ENCODE measurements around the gene FAF2.
"Not testable (repeated sequence)": the region's sequence is repeated elsewhere in the genome, so short reads cannot be mapped to it uniquely, and the experiment has no call there.

The FAF2 gene
- 65.9 to 109 (median 85.9) reads per million in 18 experiments for total RNA-seq

DNA sequence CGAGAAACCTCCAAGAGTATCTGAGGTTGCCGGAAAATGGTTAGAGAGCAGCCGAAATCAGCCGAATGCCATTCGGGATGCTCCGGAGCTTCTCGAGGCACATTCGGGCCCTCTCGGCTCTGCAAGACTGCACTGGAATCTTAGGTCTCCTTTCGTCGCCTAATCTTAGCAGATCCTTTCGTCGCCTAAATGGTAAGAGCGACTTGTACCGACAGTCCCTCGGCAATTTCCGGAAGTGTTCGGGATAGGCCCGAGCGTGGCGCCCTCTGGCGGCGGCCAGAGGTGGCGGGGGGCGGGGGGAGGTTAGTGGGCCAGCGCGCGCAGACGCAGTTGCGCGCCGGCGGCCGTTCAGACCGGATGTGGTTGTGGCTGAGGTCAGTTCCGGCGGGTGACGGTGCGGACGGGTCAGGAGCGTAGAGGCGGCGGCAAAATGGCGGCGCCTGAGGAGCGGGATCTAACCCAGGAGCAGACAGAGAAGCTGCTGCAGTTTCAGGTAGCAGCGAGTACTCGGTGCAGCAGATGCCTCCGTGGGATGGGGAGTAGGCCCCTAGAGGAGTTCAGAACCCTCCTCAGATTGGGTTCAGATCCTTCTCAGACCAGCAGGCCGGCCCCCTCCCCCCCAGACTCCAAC is at the start of gene FAF2:
Gene FAF2 (plus strand): TSS at position 408 of the 631 bp plus-strand sequence. CDS start 23 bp downstream, at position 431.
- peak; percentile 96 to 98 for DNase-seq

DNA sequence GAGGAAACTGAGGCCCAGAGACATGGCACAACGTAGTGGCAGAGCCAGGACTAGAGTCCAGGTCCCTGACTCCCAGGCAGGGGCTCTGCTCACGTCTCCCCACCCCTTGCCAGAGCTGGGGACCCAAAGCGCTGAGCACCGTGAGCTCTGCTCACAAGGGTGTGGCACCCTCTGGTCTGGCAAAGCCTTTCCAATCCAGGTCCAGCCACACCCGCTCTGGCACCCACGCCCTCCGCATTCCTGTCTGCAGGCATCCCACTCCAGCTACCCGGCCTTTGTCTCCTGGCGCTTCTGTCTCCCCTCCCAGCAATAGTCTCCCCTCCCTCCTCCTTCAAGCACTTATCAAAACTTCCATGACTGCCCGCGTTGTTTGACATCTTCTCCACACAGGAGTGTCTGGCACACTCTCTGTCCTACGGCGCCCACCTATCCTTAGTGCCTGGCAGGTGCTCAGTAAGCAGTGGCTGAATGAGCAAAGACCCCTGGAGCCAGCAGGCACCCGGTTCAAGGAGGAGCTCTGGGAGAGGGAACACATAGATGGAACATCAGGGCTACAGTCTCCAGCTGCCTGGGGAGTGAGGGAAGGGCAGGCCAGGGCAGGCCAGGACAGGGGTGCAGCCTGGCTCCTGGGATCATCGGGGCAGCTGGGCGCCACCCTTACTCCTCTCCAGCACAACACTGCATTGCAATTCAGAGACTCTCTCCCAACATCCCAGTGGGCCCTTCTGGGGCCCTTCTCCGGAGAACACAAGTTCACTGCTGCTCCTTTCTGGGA is 47.6 kb upstream of the FAF2 start:
- DNase-seq, result no peak

- DNase-seq, result no peak
These were observed 46.6 kb upstream of the FAF2 start for GRCh38 chr5:176401281-176402205.

- DNase-seq, result no peak
These were observed 42.3 kb upstream of the FAF2 start for GRCh38 chr5:176405656-176406435.

GRCh38 chr5:176406436-176407052 is 41.6 kb upstream of the FAF2 start:
- no peak for DNase-seq

GRCh38 chr5:176407456-176408251 is 40.5 kb upstream of the FAF2 start:
- DNase-seq, result no peak

GRCh38 chr5:176408252-176408573 is 40.0 kb upstream of the FAF2 start:
- not testable (repeated sequence) for DNase-seq

GRCh38 chr5:176408590-176408989 is 39.6 kb upstream of the FAF2 start:
- DNase-seq, result no peak

DNA sequence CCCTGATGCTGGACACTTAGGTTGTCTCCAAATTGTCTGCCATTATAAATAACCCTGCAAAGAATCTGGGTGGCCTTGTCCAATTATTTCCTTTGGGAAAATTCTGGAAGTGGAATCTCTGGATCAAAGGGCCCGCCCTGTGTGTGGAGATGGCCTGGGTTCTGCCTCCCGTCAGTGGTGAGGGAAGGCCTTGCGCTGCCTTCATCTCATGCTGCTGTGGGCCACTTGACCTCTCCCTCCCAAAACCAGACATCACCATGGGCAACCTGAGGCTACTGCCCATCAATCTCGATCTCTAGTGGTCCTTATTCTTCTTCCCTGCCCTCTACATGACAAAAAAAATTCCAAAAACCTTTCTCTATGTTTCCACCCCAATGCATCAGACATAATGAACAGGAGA is 38.4 kb upstream of the FAF2 start:
- no peak for DNase-seq

- DNase-seq, result no peak
These were observed 37.6 kb upstream of the FAF2 start for GRCh38 chr5:176410486-176411180.

DNA sequence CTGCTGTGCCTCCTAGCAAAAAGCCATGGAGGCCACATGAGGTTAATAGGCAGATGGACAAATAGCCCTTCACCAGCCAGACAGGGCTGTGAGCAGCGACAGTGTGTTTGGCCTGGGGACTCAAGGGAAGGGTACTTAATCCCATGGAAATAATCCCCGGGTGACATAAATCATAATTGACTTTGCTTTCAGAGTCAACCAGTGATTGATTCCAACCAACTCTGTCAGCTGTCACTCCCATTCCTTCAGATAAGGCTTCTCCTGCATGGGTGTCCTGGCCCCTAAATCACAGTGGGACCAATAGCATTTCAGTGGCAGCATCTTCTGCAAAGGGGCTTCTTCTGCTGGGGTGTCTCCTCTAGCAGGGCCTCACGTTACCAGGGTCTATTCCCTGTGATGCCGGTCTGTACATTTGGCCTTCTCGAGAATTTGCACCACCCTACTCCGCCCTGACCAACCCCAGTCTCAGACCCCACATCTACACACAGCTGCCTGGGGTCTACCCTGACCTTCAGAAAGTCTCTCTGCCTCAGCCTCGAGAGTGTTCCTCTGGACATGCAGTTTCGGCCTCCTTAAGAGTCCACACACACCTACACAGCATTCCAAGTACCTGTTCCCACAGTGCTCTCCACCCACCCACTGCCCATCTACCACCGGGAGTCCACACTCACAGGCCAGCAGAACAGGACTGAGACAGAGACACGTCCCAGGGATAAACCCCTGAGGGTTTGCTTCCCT is 35.5 kb upstream of the FAF2 start:
- DNase-seq, result no peak

DNA sequence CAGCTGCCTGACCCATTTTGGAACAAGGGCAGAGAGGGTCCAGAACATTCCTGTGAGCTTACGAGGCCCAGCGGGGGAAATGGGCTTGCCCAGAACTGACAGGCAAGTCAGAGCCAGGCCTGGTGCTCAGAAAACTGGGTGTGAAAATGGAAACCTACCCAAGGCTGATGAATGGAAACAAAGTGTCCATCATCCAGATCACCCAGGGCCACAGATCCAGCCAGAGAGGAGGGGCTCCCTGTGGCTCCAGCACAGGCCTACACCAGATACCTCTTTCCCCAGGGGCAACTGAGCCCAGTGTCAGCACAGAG is 35.0 kb upstream of the FAF2 start:
- DNase-seq, result no peak

DNA sequence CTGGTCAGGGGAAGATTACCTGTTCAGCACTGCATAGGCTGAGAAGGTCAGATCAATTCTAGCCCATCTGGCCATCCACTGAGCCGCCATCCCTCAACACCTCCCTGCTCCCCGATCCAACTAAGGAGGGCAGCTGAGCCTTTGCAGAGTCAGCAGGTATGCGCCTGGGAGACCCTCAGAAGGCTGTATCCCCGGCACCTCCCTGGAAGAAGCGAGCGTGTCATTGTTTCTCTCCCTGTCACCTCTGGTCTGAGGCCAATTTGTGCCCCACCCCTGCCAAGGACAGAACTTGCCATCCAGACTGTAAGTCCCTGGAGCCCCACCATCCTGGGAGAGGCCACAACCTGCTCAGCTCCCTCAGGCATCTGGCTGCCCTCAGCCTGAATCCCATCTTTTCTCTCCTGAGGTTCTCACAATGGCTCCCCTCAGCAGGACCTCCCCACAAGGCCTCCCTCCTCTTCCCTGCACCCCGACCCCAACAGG is 34.4 kb upstream of the FAF2 start:
- DNase-seq, result no peak

DNA sequence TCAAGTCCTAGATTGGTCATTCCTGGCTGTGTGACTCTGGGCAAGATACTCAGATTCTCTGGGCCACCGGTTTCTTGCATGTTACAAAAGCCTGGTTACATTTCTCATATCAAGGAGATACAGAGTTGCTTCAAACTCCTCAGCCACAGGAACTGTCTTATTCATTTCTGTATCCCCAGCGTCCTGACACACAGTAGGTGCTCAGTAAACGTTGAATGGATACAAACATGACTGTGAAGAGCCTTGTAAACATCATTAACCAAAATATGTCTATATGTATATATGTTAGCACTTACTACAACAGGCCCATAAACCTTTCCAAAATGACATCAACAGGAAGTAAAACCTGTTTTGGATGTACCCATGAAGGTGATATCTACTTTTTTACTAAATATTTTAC is 33.5 kb upstream of the FAF2 start:
- no peak for DNase-seq

DNA sequence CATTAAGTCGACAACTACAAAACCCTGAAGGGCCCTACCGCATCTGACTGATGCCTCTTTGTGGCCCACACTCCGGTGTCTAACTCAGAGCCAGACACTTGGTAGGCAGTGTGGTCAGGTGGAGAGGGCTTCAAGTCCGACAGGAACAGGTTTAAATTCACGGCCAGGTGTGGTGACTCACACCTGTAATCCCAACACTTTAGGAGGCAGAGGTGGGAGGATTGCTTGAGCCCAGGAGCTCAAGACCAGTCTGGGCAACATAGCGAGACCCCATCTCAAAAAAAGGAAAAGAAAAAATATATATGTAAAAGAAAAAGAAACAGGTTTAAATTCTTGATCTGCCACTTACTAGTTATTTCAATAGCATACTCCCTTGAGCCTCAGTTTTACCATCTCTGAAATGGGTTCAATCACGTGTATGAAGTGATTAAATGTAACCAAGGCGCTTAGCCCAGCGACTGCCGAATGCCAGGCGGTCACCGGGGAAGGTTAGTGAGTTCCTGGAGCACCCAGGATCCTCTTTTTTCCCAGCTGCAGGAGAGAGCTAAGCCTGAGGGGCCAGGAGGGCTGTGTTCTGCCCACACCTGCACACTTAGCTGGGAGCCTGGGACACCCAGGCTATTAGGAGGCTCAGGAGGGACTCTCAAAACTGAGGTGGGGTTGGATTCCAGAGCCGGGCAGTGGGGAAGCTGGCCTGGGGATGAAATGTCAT is 32.8 kb upstream of the FAF2 start:
- DNase-seq, result peak in 1 of 2 donors; percentile 6

DNA sequence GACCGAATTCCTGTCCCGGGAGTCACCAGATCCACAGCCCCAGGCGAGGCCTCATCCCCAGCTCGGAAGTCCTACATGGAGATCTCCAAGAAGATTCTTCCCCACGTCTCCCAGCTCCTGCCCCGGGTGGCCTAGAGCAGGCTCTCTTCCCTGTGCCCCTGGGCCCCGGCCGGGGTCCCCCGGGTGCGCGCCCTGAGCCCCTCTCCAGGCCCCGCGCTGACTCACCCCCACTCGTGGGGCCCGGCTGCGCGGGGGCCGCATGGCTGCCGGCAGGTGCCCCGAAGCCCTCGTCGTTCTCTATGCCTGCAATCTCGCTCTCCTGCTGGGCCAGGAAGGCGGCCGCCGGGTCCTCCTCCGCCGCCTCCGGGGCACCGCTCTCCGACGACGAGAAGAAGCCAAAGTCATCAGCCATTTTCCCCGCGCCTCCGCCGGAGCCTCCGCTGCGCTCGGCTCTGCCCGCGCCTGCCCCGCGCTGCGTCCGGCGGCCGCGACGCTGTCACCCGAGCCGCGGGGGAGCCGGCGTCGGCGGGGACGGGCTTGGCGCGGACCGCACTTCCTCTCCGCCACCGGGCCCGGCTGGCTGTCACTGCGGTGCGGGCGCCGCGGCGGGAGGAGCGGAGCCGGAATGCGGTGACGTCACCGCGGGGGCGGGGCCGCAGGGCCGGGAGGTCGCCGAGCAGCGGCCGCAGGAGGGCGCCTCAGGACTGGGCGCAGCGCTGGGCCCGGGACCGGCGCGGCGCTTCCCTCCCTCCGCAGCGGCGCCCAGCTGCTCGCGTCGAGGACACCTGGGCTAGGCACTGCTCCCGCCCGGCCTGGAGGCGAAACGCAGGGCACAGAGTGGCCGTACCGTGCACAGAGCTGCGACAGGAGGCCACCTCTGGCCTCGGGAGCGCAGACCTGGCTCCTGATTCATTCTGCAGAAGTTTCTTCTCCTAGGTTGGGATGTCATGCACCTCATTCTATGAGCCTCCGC is 31.9 kb upstream of the FAF2 start, which contains the start of gene CLTB:
Gene CLTB (minus strand): TSS at position 588 of the 973 bp plus-strand sequence. CDS start 176 bp downstream, at position 412.
- DNase-seq, result peak; percentile 90 to 93

DNA sequence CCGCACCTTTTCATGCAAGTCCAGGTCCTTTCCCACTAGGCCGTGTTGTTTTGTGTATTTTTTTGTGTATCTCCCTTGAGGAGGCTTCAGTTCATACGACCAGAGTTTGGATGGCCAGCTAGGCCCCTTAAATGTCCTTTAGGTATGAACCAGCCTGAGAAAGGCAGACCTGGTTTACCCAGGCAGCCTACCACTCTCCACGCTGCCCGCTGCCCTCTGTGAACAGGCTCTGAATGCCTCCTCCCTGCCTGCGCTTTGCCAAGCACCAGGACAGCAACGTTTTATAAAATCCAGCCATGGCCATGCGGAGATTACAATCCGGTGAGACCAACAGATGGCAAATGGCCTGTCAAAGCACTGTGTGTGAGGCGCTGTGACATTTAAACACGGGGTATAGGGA is 31.2 kb upstream of the FAF2 start:
- DNase-seq, result no peak

- DNase-seq, result no peak
These were observed 29.9 kb upstream of the FAF2 start for GRCh38 chr5:176418251-176418650.

Measured in inflammatory macrophage (primary cell).